Colonic mucosa (tissue), 4 donors: ENCODE data around the gene CCDC134. TPM values are rescaled to one million over a fixed set of nuclear protein-coding genes. Genes with fewer than 3 reads are reported as not detected.

Experiments
- DNase-seq: peaks from one replicate; pipeline ENCODE4 v3.0.0-alpha.2; 2020
- H3K27ac ChIP-seq: fragments of 200-600 bp; one replicate; pipeline ENCODE4 v1.8.0; 2021
- H3K27me3 ChIP-seq: fragments of 200-600 bp; one replicate; pipeline ENCODE4 v1.8.0; 2021
- H3K36me3 ChIP-seq: fragments of 200-600 bp; one replicate; pipeline ENCODE4 v1.8.0; 2021
- H3K4me1 ChIP-seq: fragments of 200-600 bp; one replicate; pipeline ENCODE4 v1.8.0; 2021; ENCODE audit warnings: mild to moderate bottlenecking
- H3K4me3 ChIP-seq: fragments of 200-600 bp; one replicate; pipeline ENCODE4 v1.8.0; 2021
- H3K9ac ChIP-seq, 2 donors: one replicate each; pipeline ENCODE4 v1.7.0; 2013; ENCODE audit warnings: control low read depth in 2 of 2, low read depth in 2 of 2, low read length in 2 of 2
- H3K9me3 ChIP-seq: fragments of 200-600 bp; one replicate; pipeline ENCODE4 v1.8.0; 2021
- intact Hi-C: fragments of 100-400 bp; cut with DNase I; formaldehyde crosslinking; loops from one replicate; pipeline ENCODE4 v1.14.1; 2022
- total RNA-seq, 2 donors: library from RNA; stranded (reverse); fragmentation: NEBNext Ultra II Directional in 1 of 2; extraction: Animal tissue kit (Norgen Biotek cat#: 25700) in 1 of 2; gene quantifications; one replicate each; pipeline ENCODE4 v1.2.1, GENCODE V29; 2021
- TF ChIP-seq, protein P1 (sequence below): fragments of 200-600 bp; IDR thresholded peaks from one replicate; pipeline ENCODE4 v1.8.0; 2022; ENCODE audit warnings: antibody characterized with exemption, mild to moderate bottlenecking
- donor health status: healthy.
- donor health status: DM: no; HTN: no; CAD: no.
- donor health status: DM: no; HTN: no; CAD: no.

The CCDC134 gene
- total RNA-seq, 2 donors from 2014 or later, result 9.3 to 18.8 TPM

DNA sequence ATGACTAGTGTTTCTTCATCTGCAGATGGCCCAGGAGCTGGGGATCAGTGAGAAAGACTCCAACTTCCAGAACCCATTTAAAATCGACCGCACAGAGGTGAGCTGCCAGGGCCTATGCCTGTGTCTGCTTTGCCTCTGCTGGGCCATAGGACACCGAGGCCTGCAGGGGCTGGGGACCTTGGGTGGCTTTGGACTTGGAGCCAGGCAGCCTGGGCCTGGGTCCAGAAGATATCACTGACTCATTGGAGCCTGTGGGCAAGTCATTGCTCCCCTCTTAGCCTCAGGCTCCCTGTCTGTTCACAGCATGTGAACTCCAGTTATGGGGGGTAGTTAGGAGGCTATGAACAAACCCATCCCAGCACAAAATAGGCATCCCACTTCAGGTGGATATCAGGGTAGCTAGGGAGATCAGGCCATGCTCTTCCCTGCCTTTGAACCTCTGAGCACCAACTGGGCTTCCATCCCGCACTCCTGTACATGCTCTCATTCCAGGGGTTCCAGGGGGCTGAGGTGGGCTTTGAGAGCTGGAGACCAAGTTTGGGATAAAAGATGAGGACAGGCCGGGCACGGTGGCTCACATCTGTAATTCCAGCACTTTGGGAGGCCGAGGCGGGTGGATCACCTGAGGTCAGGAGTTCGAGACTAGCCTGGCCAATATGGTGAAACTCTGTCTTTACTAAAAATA is 13.4 kb downstream of the CCDC134 start:
- no peaks in the 10 kb centered on the region for H3K27me3 ChIP-seq
- H3K9ac ChIP-seq, result no peak overlapping the region
- intact Hi-C loops, result no loop called here
- DNase-seq, result no peak
- H3K36me3 ChIP-seq, result no peaks in the 10 kb centered on the region
- no peaks in the 10 kb centered on the region for H3K4me1 ChIP-seq
- H3K9me3 ChIP-seq, result no peaks in the 10 kb centered on the region
- TF ChIP-seq, protein P1, sequence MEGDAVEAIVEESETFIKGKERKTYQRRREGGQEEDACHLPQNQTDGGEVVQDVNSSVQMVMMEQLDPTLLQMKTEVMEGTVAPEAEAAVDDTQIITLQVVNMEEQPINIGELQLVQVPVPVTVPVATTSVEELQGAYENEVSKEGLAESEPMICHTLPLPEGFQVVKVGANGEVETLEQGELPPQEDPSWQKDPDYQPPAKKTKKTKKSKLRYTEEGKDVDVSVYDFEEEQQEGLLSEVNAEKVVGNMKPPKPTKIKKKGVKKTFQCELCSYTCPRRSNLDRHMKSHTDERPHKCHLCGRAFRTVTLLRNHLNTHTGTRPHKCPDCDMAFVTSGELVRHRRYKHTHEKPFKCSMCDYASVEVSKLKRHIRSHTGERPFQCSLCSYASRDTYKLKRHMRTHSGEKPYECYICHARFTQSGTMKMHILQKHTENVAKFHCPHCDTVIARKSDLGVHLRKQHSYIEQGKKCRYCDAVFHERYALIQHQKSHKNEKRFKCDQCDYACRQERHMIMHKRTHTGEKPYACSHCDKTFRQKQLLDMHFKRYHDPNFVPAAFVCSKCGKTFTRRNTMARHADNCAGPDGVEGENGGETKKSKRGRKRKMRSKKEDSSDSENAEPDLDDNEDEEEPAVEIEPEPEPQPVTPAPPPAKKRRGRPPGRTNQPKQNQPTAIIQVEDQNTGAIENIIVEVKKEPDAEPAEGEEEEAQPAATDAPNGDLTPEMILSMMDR, result no peak
- H3K4me3 ChIP-seq, result no peak overlapping the region
- H3K27ac ChIP-seq, result no peak overlapping the region

GRCh38 chr22:41815716-41816115 is 15.2 kb downstream of the CCDC134 start:
- no peaks in the 10 kb centered on the region for H3K36me3 ChIP-seq
- intact Hi-C loops, result no loop called here
- no peaks in the 10 kb centered on the region for H3K9me3 ChIP-seq

DNA sequence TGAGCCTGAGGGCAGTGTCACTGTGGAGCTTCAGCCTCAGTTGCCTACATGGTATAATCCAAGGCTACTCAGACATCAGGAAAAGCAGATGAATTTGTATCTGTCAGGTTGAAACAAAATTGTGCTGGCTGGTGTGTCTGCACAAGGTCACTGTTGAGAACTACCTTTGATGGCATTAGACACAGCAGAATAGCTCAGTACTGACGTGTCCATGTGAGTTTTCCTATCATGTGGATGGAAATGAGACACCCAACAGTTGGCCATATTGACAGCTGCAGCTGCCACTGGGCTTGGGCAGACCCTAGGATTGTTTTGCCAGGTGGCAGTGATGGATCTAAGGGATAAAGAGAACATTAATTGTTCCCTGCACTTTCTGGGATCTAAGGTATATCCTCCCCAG is 15.8 kb downstream of the CCDC134 start:
- Histone ChIP-seq H3K36me3 (no peaks in the 10 kb centered on the region), H3K27ac (no peak overlapping the region), H3K9me3 (no peaks in the 10 kb centered on the region), H3K9ac (no peak overlapping the region), H3K4me1 (no peaks in the 10 kb centered on the region), H3K27me3 (no peaks in the 10 kb centered on the region), H3K4me3 (no peak overlapping the region)
- intact Hi-C loops, result no loop called here
- TF ChIP-seq, protein P1, result no peak
- no peak for DNase-seq

More at GRCh38 chr22:41815716-41816115, 15.2 kb downstream of the CCDC134 start:
- no peak overlapping the region for H3K9ac ChIP-seq
- no peaks in the 10 kb centered on the region for H3K4me1 ChIP-seq
- no peaks in the 10 kb centered on the region for H3K27me3 ChIP-seq
- H3K4me3 ChIP-seq, result no peak overlapping the region
- DNase-seq, result no peak
- TF ChIP-seq, protein P1, result no peak
- H3K27ac ChIP-seq, result no peak overlapping the region

DNA sequence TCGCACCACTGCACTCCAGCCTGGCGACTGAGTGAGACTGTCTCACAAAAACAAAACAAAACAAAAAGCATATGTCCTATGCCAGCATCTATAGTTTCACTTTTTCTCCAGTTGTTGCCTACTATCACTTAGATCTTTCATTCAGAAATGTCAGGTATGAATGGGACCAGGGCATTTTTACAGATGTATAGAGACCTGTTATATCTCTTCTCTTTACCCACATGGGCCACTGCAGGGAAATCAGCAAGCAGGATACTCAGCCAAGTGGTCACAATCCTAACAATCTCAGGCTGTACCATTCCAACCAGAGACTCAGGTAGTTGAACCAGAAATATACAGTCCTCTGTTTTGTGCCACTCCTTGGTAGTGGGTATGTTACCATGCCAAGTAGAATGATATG is 16.4 kb downstream of the CCDC134 start:
- H3K27me3 ChIP-seq, result no peaks in the 10 kb centered on the region
- no peak for DNase-seq
- no peaks in the 10 kb centered on the region for H3K36me3 ChIP-seq
- H3K27ac ChIP-seq, result no peak overlapping the region
- TF ChIP-seq, protein P1, result no peak
- intact Hi-C loops, result no loop called here
- no peak overlapping the region for H3K9ac ChIP-seq
- no peaks in the 10 kb centered on the region for H3K9me3 ChIP-seq
- H3K4me3 ChIP-seq, result no peak overlapping the region
- no peaks in the 10 kb centered on the region for H3K4me1 ChIP-seq

- no peaks in the 10 kb centered on the region for H3K4me1 ChIP-seq
- TF ChIP-seq, protein P1, result no peak
- H3K9me3 ChIP-seq, result no peaks in the 10 kb centered on the region
- no peak overlapping the region for H3K27ac ChIP-seq
- intact Hi-C loops, result no loop called here
- no peak overlapping the region for H3K4me3 ChIP-seq
- no peaks in the 10 kb centered on the region for H3K36me3 ChIP-seq
- no peak for DNase-seq
- H3K27me3 ChIP-seq, result no peaks in the 10 kb centered on the region
- H3K9ac ChIP-seq, result no peak overlapping the region
These were observed 17.5 kb downstream of the CCDC134 start for GRCh38 chr22:41818011-41818410.
